DOHH2 (cell line): ENCODE results near the gene AGK.
"Not testable (repeated sequence)": the region's sequence is repeated elsewhere in the genome, so short reads cannot be mapped to it uniquely, and the experiment has no call there.

Source experiments
- H3F3A ChIP-seq: fragments of 200-600 bp; sonication (generic), shearing (Covaris generic); 2 replicates; pipeline ENCODE4 v1.6.0; 2016; ENCODE audit warnings: antibody characterized with exemption, mild to moderate bottlenecking; ENCODE audit not compliant: control insufficient read depth, insufficient read depth
- H3K27ac ChIP-seq: fragments of 200-600 bp; sonication (generic); 2 replicates; pipeline ENCODE4 v1.5.1; 2014; ENCODE audit warnings: low read depth, mild to moderate bottlenecking, low read length, moderate library complexity
- H3K27me3 ChIP-seq: fragments of 200-600 bp; sonication (generic); 2 replicates; pipeline ENCODE4 v1.6.1; 2014; ENCODE audit warnings: mild to moderate bottlenecking, low read length, mixed read lengths; ENCODE audit not compliant: control insufficient read depth
- H3K36me3 ChIP-seq: fragments of 200-600 bp; sonication (generic); 2 replicates; pipeline ENCODE4 v1.6.1; 2014; ENCODE audit warnings: mild to moderate bottlenecking, low read length, moderate library complexity, mixed read lengths; ENCODE audit not compliant: control insufficient read depth
- H3K4me1 ChIP-seq: fragments of 200-600 bp; sonication (generic); 2 replicates; pipeline ENCODE4 v1.6.1; 2014; ENCODE audit warnings: mild to moderate bottlenecking, low read length, mixed read lengths; ENCODE audit not compliant: control insufficient read depth
- H3K4me2 ChIP-seq: fragments of 200-600 bp; sonication (generic); 2 replicates; pipeline ENCODE4 v1.6.0; 2014; ENCODE audit warnings: mild to moderate bottlenecking, low read length, moderate library complexity
- H3K4me3 ChIP-seq: fragments of 200-600 bp; sonication (generic); 2 replicates; pipeline ENCODE4 v1.5.1; 2014; ENCODE audit warnings: mild to moderate bottlenecking, low read length, mixed read lengths
- H3K79me2 ChIP-seq: fragments of 200-600 bp; sonication (generic); 2 replicates; pipeline ENCODE4 v1.6.1; 2014; ENCODE audit warnings: mild to moderate bottlenecking, low read length, mixed read lengths; ENCODE audit not compliant: control insufficient read depth
- H3K9me2 ChIP-seq: fragments of 200-600 bp; sonication (generic); replicated peaks from 2 replicates; pipeline ENCODE4 v1.6.1; 2014; ENCODE audit warnings: mild to moderate bottlenecking, low read length, mixed read lengths; ENCODE audit not compliant: control insufficient read depth
- H3K9me3 ChIP-seq: fragments of 200-600 bp; sonication (generic); 2 replicates; pipeline ENCODE4 v1.6.1; 2014; ENCODE audit warnings: antibody characterized with exemption, low read length, mixed read lengths; ENCODE audit not compliant: control insufficient read depth, insufficient read depth
- H4K20me1 ChIP-seq: fragments of 200-600 bp; sonication (generic); 2 replicates; pipeline ENCODE4 v1.6.0; 2014; ENCODE audit warnings: low read depth, mild to moderate bottlenecking, antibody characterized with exemption, low read length, moderate library complexity; ENCODE audit not compliant: control insufficient read depth, insufficient read depth
- EZH2phosphoT487 ChIP-seq: fragments of 200-600 bp; sonication (generic); IDR thresholded peaks from 2 replicates; pipeline ENCODE4 v1.6.1; 2017; ENCODE audit warnings: borderline replicate concordance, mild to moderate bottlenecking, antibody characterized with exemption, low read length, moderate library complexity, mixed read lengths
- TF ChIP-seq, protein P1 (sequence below): fragments of 200-600 bp; sonication (generic); IDR thresholded peaks from one replicate; pipeline ENCODE4 v1.5.1; 2014; ENCODE audit warnings: antibody characterized with exemption, mild to moderate bottlenecking, low read depth, low read length; ENCODE audit not compliant: poor library complexity, severe bottlenecking

The AGK gene

GRCh38 chr7:141575654-141576448 lies 24.6 kb downstream of the AGK start:
- H3F3A ChIP-seq = no peaks in the 10 kb centered on the region
- no peaks in the 10 kb centered on the region for H3K9me2 ChIP-seq
- no peak overlapping the region for H3K4me3 ChIP-seq
- no peaks in the 10 kb centered on the region for H4K20me1 ChIP-seq
- peaks cover 5% of the 10 kb centered on the region for H3K79me2 ChIP-seq
- H3K36me3 ChIP-seq = peaks cover 40% of the 10 kb centered on the region
- H3K4me2 ChIP-seq = no peak overlapping the region
- TF ChIP-seq, protein P1, sequence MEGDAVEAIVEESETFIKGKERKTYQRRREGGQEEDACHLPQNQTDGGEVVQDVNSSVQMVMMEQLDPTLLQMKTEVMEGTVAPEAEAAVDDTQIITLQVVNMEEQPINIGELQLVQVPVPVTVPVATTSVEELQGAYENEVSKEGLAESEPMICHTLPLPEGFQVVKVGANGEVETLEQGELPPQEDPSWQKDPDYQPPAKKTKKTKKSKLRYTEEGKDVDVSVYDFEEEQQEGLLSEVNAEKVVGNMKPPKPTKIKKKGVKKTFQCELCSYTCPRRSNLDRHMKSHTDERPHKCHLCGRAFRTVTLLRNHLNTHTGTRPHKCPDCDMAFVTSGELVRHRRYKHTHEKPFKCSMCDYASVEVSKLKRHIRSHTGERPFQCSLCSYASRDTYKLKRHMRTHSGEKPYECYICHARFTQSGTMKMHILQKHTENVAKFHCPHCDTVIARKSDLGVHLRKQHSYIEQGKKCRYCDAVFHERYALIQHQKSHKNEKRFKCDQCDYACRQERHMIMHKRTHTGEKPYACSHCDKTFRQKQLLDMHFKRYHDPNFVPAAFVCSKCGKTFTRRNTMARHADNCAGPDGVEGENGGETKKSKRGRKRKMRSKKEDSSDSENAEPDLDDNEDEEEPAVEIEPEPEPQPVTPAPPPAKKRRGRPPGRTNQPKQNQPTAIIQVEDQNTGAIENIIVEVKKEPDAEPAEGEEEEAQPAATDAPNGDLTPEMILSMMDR = no peak
- no peak for TF ChIP-seq EZH2phosphoT487
- H3K27me3 ChIP-seq = no peaks in the 10 kb centered on the region
- H3K9me3 ChIP-seq = peaks cover 27% of the 10 kb centered on the region; the same call in 1 of the 2 replicates
- H3K27ac ChIP-seq = no peak overlapping the region
- H3K4me1 ChIP-seq = no peaks in the 10 kb centered on the region

- no peak overlapping the region for H3K27ac ChIP-seq
Observed at GRCh38 chr7:141577043-141577839, 26.0 kb downstream of the AGK start.

GRCh38 chr7:141579953-141580352 lies 28.7 kb downstream of the AGK start:
- H3K27ac ChIP-seq, H3K4me1 ChIP-seq, H3K4me2 ChIP-seq, H3K9me2 ChIP-seq, H3K27me3 ChIP-seq, H3F3A ChIP-seq, H4K20me1 ChIP-seq, H3K79me2 ChIP-seq, H3K4me3 ChIP-seq: not testable (repeated sequence)
- H3K9me3 ChIP-seq = peaks cover 17% of the 10 kb centered on the region; the same call in 1 of the 2 replicates
- peaks cover 25% of the 10 kb centered on the region for H3K36me3 ChIP-seq

More at GRCh38 chr7:141577043-141577839, 26.0 kb downstream of the AGK start:
- H3K4me1 ChIP-seq = no peaks in the 10 kb centered on the region
- H4K20me1 ChIP-seq = no peaks in the 10 kb centered on the region
- no peaks in the 10 kb centered on the region for H3F3A ChIP-seq
- no peaks in the 10 kb centered on the region for H3K9me2 ChIP-seq
- no peak overlapping the region for H3K4me3 ChIP-seq
- peaks cover 38% of the 10 kb centered on the region for H3K36me3 ChIP-seq
- peaks cover 5% of the 10 kb centered on the region for H3K79me2 ChIP-seq
- H3K27me3 ChIP-seq = no peaks in the 10 kb centered on the region
- no peak for TF ChIP-seq EZH2phosphoT487
- TF ChIP-seq, protein P1 = no peak
- H3K9me3 ChIP-seq = peaks cover 27% of the 10 kb centered on the region; the same call in 1 of the 2 replicates
- H3K4me2 ChIP-seq = no peak overlapping the region

DNA sequence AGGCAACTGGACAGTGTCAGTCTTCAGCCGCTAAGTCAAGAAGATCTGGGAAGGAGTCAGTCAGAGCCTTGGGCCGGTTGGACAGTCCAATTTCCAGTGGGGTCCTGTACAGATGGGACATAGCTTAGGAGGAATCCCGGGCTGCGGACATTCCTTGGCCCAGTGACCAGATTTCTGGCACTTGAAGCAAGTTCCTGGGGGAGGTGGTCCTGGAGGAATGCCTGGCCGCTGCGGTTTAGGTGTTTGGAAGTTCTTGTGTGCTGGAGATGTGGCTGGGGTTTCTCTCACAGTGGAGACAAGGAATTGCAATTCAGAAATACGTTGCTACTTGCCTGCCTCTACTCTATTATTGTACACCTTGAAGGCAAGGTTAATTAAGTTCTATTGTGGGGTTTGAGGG lies 30.9 kb downstream of the AGK start:
- H3K79me2 ChIP-seq, H3K27me3 ChIP-seq, H3K9me2 ChIP-seq, H3K27ac ChIP-seq, H3F3A ChIP-seq, H3K4me3 ChIP-seq, H3K4me2 ChIP-seq, H3K4me1 ChIP-seq, H4K20me1 ChIP-seq: not testable (repeated sequence)
- peaks cover 13% of the 10 kb centered on the region; the same call in 1 of the 2 replicates for H3K9me3 ChIP-seq
- peaks cover 10% of the 10 kb centered on the region; the same call in 1 of the 2 replicates for H3K36me3 ChIP-seq
